ENCODE measurements around the gene ETNK2.

GRCh38 chr1:204192046-204192445 lies 40.2 kb upstream of the ETNK2 start:
- TF ChIP-seq, protein P1, sequence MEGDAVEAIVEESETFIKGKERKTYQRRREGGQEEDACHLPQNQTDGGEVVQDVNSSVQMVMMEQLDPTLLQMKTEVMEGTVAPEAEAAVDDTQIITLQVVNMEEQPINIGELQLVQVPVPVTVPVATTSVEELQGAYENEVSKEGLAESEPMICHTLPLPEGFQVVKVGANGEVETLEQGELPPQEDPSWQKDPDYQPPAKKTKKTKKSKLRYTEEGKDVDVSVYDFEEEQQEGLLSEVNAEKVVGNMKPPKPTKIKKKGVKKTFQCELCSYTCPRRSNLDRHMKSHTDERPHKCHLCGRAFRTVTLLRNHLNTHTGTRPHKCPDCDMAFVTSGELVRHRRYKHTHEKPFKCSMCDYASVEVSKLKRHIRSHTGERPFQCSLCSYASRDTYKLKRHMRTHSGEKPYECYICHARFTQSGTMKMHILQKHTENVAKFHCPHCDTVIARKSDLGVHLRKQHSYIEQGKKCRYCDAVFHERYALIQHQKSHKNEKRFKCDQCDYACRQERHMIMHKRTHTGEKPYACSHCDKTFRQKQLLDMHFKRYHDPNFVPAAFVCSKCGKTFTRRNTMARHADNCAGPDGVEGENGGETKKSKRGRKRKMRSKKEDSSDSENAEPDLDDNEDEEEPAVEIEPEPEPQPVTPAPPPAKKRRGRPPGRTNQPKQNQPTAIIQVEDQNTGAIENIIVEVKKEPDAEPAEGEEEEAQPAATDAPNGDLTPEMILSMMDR (IDR thresholded peaks at IDR 0.05), result no peak
- no peak for TF ChIP-seq EZH2 (IDR thresholded peaks at IDR 0.05)

Data from neural progenitor cell (in vitro differentiated cells).